GM19455 (cell line): ENCODE measurements around the gene VIP.

ENCODE experiments used
- ATAC-seq: cut with Tn5 transposase; IDR thresholded peaks from one replicate; pipeline ENCODE4 v1.9.1; 2021; ENCODE audit not compliant: unreplicated experiment

Gene VIP

DNA sequence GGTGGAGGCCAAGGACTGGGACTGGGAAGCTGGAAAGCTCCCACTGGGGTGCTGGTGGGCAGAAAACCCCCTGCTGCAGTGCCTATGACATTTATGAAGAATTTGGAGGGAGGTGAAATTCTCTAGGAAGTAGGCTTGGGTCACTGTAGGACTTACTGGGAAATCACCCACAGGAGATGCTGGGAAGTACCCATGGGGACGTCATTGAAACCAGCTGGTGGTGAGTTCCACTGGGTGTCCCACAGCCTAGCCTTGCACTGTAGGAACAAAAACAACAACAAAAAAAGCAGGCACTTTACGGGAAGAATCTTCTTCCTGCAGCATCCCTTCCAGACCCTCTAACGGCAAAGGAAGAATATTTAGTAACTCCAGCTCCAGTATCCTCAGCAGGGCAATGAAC lies 26.2 kb downstream of the VIP start:
- no peak for ATAC-seq

DNA sequence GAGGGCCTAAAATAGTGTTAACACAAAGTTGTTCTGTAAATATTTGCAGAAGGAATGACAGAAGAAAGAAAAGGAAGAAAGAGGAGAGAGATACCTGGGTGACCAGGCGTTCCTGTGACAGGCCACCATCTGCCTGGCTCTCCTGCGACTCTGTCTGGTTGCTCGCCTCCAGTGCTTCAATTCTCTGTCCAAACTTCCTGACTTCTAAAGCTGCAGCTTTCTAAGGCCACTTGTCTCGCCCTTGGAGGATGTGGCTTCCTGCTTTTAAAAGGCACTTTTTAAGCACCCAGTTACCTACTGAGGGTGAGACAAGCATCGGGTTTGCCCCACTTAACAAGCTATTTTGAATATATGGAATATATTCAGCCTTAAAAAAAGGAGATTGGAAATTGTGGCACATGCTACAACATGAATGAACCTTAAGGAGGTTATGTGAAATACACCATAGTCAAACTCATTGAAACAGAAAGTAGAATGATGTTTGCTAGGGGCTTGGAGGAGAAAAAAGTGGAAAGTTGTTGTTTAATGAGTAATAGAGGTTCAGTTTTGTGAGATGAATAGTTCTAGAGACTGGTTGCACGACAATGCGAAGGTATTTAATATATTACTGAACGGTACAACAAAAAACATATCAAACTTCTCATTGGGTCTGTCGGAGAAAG lies 32.8 kb downstream of the VIP start:
- ATAC-seq = no peak

DNA sequence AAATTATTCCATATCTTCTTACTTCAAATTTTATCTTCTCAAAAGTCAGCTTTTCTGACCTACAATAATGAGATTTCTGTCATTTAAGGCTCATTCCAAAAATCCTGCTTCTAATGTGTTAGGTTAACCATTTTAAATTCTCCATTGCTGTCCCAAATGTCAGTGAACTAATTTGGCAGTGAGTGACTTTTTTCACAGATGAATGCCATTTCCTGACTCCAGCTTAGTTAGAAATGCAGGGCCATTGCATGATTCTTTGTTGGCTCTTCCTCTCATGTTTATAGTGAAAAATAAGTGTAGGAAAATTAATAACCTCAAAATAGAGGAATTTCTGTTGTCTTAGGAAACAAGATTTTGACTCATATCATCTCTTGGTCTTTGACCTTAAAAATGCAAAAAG lies 44.1 kb downstream of the VIP start:
- ATAC-seq = no peak

DNA sequence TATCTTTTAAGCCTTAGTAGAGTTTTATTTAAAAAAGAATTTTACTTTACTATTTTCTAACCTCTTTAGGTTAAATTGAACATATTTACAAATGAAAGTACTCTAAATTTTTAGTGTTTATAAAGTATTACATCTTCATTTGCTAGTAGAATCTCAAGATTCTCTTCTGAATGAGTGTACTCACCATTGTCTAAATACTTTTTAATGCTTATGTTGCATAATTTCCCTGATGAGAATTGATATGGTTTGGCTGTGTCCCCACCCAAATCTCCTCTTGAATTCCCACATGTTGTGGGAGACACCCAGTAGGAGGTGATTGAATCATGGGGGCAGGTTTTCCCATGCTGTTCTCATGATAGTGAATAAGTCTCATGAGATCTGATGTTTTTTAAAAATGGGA lies 53.6 kb downstream of the VIP start:
- no peak for ATAC-seq
